Hepatocyte (in vitro differentiated cells): ENCODE results near the gene CLEC19A.

Source experiments
- CTCF ChIP-seq: fragments of 200-600 bp; sonication (generic); IDR thresholded peaks from 2 replicates; pipeline ENCODE4 v1.5.1; 2016; ENCODE audit warnings: antibody characterized with exemption, mild to moderate bottlenecking; ENCODE audit not compliant: poor library complexity
- EZH2 ChIP-seq: fragments of 200-600 bp; sonication (generic); IDR thresholded peaks from 2 replicates; pipeline ENCODE4 v1.6.1; 2016; ENCODE audit warnings: antibody characterized with exemption, mild to moderate bottlenecking, borderline replicate concordance

- TF ChIP-seq CTCF (no peak), EZH2 (no peak)
These were observed 42.5 kb upstream of the CLEC19A start for GRCh38 chr16:19242987-19243575.
